Measurements from ENCODE around the gene ICA1.

GRCh38 chr7:8254667-8255066, 7.3 kb downstream of the ICA1 start:
- no peak for TF ChIP-seq CTCF (IDR thresholded peaks at IDR 0.05)
- TF ChIP-seq POLR2A (IDR thresholded peaks at IDR 0.05), result no peak

All from thyroid gland (tissue), 4 donors.